Measurements from ENCODE around the gene LRRC1. TPM values are rescaled to one million over a fixed set of nuclear protein-coding genes. Genes with fewer than 3 reads are reported as not detected.

LRRC1 gene
- polyA plus RNA-seq, 1 experiment, result 13.9 TPM

DNA sequence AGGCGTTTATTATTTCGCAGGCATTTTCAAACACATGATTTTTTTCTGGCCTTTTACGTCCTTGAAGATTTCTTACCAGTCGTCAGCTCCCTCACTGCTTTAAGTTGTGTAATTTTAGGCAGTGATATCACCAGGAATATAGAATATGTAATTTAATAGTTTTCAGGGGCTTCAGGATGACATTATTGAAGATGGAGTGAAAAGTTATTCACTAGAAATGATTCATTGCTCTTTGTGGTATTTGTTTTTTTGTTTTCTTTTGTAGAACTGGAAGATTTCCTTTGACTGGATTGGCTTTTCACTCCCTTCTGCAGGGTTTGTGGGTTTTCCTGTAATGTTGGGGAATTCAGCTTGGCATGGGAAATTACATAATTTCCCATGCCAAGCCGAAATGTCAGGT is 2.0 kb downstream of the LRRC1 start:
- ChIA-PET CTCF (interaction anchor here (0.6 to 2.8 kb wide), 4 partner anchors 68 to 214 kb away, joined by 4 to 16 read pairs (median 6); no protein-coding TSS in a partner anchor), POLR2A (interaction anchor here (0.5 kb wide), 1 partner anchor 130 kb away, joined by 5 read pairs; no protein-coding TSS in a partner anchor)
- Histone ChIP-seq H3K4me3 (ENCODE audit: low read depth, low read length) (peak overlapping the region; percentile 97), H3K27ac (ENCODE audit: low read depth, low read length) (no peak overlapping the region), H3K9me3 (ENCODE audit: control insufficient read depth, insufficient read depth, low read length) (no peaks in the 10 kb centered on the region; the same call in 1 of the 2 replicates), H3K27me3 (ENCODE audit: control insufficient read depth, insufficient read depth, low read length) (no peaks in the 10 kb centered on the region)
- TF ChIP-seq CTCF (IDR thresholded peaks at IDR 0.05; ENCODE audit: low read depth, low read length), result no peak
- DNase-seq (ENCODE audit: low read depth, low spot score), result no peak

GRCh38 chr6:53797304-53797703 is 2.5 kb downstream of the LRRC1 start:
- POLR2A ChIA-PET, result interaction anchor here (0.5 kb wide), 1 partner anchor 130 kb away, joined by 5 read pairs; no protein-coding TSS in a partner anchor
- no peaks in the 10 kb centered on the region; the same call in 1 of the 2 replicates for H3K9me3 ChIP-seq (ENCODE audit: control insufficient read depth, insufficient read depth, low read length)
- no peak overlapping the region for H3K27ac ChIP-seq (ENCODE audit: low read depth, low read length)
- CTCF ChIA-PET, result interaction anchor here (2.3 to 2.8 kb wide), 2 partner anchors 79 to 159 kb away, joined by 7 to 16 read pairs; no protein-coding TSS in a partner anchor
- no peak for TF ChIP-seq CTCF (IDR thresholded peaks at IDR 0.05; ENCODE audit: low read depth, low read length)
- no peak for DNase-seq (ENCODE audit: low read depth, low spot score)
- no peak overlapping the region for H3K4me3 ChIP-seq (ENCODE audit: low read depth, low read length)
- no peaks in the 10 kb centered on the region for H3K27me3 ChIP-seq (ENCODE audit: control insufficient read depth, insufficient read depth, low read length)

DNA sequence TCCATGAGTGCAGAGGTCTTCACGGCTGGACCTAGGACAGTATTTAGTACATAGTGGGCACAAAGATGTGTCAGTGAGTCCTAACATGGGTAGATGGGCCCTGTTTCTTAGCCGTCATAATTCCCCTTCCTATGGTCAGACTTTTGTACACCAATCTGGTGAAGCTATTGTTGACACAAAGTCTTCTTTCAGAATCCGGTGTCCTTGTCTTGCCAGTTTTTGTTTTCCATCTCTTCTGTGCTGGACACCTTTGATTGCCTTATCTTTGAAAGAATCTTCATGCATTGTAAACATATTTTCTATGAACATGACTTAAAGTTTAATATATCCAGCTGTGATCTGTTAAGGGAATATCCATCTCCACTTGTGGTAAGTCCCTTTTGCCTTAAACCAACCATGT is 4.5 kb downstream of the LRRC1 start:
- Histone ChIP-seq H3K9me3 (ENCODE audit: control insufficient read depth, insufficient read depth, low read length) (no peaks in the 10 kb centered on the region; the same call in 1 of the 2 replicates), H3K4me3 (ENCODE audit: low read depth, low read length) (no peak overlapping the region), H3K27me3 (ENCODE audit: control insufficient read depth, insufficient read depth, low read length) (no peaks in the 10 kb centered on the region), H3K27ac (ENCODE audit: low read depth, low read length) (no peak overlapping the region)
- DNase-seq (ENCODE audit: low read depth, low spot score), result no peak
- CTCF ChIA-PET, result interaction anchor here (0.6 to 2.0 kb wide), 3 partner anchors 71 to 156 kb away, joined by 5 to 12 read pairs (median 5); no protein-coding TSS in a partner anchor
- no peak for TF ChIP-seq CTCF (IDR thresholded peaks at IDR 0.05; ENCODE audit: low read depth, low read length)
- POLR2A ChIA-PET, result no interaction called here

GRCh38 chr6:53801022-53801421 is 6.2 kb downstream of the LRRC1 start:
- TF ChIP-seq CTCF (IDR thresholded peaks at IDR 0.05; ENCODE audit: low read depth, low read length), result no peak
- DNase-seq (ENCODE audit: low read depth, low spot score), result no peak
- Histone ChIP-seq H3K4me3 (ENCODE audit: low read depth, low read length) (no peak overlapping the region), H3K27ac (ENCODE audit: low read depth, low read length) (no peak overlapping the region), H3K27me3 (ENCODE audit: control insufficient read depth, insufficient read depth, low read length) (no peaks in the 10 kb centered on the region), H3K9me3 (ENCODE audit: control insufficient read depth, insufficient read depth, low read length) (no peaks in the 10 kb centered on the region; the same call in 1 of the 2 replicates)
- ChIA-PET POLR2A (no interaction called here), CTCF (interaction anchor here (1.1 kb wide), 1 partner anchor 82 kb away, joined by 3 read pairs; no protein-coding TSS in a partner anchor)

DNA sequence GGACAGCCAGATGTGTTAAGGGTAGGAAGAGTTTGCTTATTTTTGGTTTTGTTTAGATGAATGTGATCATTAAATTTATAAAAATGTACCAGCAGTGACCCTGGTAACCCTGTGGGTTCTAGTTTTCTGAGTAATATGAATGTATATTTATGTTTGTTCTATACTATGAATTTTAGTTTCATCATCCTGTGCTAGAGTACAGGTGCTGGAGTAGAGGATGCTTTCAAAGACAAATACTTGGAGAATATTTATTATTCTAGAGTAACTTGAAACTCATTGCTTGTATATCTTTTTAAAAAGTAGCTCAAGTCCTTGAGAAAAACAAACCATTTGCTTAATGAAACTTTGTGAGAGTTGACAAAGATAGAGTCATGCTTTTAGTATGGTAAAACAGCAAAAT is 7.8 kb downstream of the LRRC1 start:
- peak overlapping the region; percentile 77 for H3K27ac ChIP-seq (ENCODE audit: low read depth, low read length)
- no peak overlapping the region for H3K4me3 ChIP-seq (ENCODE audit: low read depth, low read length)
- POLR2A ChIA-PET, result interaction anchor here (0.6 kb wide), 1 partner anchor 232 kb away, joined by 3 read pairs; no protein-coding TSS in a partner anchor
- H3K9me3 ChIP-seq (ENCODE audit: control insufficient read depth, insufficient read depth, low read length), result no peaks in the 10 kb centered on the region
- no peaks in the 10 kb centered on the region for H3K27me3 ChIP-seq (ENCODE audit: control insufficient read depth, insufficient read depth, low read length)
- CTCF ChIA-PET, result interaction anchor here (0.6 to 1.2 kb wide), 2 partner anchors 153 to 729 kb away, joined by 4 to 5 read pairs; no protein-coding TSS in a partner anchor
- TF ChIP-seq CTCF (IDR thresholded peaks at IDR 0.05; ENCODE audit: low read depth, low read length), result no peak
- DNase-seq (ENCODE audit: low read depth, low spot score), result peak; percentile 20
